Raji (cell line): ENCODE data around the gene ARID4B.
A peak's percentile ranks its signal among the peaks of the same experiment; 100 is the strongest.

ENCODE experiments used
- POLR2A ChIP-seq: IDR thresholded peaks from 2 replicates; pipeline ENCODE4 v1.6.1; 2011; ENCODE audit warnings: low read depth, low read length, control low read depth; ENCODE audit not compliant: insufficient read depth

ARID4B gene

DNA sequence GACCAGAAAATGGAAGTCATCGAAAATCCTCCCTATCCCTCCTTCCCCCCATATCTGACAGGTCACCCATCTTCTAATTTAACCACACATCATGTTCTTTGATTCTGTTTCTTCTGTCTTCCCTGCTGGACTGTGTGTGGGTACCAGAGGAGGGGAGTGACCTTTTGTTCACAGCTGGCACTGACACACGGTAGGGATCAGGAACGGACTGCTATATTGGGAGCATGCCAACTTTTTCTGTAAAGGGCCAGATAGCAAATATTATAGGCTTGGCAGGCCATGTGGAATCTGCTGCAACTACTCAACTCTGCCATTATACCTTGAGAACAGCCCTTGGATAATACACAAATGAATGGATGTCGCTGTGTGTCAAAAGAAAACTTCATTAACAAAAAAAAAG lies 191.9 kb downstream of the ARID4B start:
- no peak for TF ChIP-seq POLR2A

DNA sequence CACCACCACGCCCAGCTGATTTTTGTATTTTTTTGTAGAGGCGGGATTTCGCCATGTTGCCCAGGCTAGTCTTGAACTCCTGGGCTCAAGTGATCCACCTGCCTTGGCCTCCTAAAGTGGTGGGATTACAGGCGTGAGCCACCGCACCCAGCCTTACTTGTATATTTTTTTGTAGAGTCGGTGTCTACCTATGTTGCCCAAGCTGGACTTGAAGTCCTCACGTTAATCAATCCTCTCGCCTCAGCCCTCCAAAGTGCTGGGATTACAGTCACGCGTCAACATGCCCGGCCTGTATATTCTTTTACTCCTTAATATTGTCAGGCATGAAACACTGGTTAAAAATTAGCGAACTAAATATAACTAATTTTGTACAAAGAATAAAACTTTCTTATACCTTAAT lies 193.8 kb downstream of the ARID4B start:
- TF ChIP-seq POLR2A, result no peak

DNA sequence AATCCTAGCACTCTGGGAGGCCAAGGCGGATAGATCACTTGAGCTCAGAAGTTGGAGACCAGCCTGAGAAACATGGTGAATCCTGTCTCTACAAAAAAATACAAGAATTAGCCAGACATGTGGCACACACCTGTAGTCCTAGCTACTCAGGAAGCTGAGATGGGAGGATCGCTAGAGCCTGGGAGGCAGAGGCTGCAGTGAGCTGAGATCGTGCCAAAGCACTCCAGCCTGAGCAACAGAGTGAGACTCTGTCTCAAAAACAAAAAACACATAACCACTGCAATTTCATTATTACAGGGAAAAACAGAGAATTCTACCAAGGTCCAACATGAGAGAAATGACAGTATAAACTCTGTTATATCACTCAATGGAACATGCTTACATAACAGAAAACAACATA lies 194.9 kb downstream of the ARID4B start:
- no peak for TF ChIP-seq POLR2A

DNA sequence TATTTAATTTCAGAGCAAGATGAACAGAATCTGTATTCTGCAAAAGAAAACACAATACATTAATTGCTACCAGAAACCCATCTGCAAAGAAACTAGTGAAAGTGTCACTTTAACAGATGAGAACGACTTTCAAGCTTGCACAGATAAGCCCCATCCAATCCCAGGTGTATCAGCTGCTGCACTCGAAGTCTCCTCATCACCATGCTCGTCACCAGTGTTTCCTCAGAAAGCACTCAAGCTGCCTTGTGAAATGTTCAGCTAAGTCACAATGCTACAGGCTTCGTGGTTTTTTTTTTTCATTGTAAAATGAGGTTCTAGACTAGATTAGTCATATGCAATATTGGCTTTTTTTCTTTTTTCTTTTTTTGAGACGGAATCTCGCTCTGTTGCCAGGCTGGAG lies 196.0 kb downstream of the ARID4B start:
- no peak for TF ChIP-seq POLR2A

DNA sequence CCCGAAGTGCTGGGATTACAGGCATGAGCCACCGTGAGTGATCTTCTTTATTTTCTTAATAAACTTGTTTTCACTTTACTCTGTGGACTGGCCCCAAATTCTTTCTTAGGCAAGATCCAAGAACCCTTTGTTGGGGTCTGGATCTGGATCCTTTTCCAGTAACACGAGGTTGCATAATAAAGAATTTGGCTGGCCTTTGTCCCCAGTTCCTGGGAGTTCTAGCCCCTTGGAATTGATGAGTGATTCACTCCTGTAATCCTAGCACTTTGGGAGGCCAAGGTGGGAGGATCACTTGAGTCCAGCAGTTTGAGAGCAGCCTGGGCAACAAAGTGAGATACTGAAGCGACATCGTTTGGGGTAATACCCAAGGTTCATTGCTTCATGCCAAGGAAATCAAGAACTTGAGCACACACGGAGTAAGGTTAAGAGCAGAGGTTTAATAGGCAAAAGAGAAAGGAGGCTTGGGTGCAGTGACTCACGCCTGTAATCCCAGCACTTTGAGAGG lies 197.2 kb downstream of the ARID4B start:
- no peak for TF ChIP-seq POLR2A

DNA sequence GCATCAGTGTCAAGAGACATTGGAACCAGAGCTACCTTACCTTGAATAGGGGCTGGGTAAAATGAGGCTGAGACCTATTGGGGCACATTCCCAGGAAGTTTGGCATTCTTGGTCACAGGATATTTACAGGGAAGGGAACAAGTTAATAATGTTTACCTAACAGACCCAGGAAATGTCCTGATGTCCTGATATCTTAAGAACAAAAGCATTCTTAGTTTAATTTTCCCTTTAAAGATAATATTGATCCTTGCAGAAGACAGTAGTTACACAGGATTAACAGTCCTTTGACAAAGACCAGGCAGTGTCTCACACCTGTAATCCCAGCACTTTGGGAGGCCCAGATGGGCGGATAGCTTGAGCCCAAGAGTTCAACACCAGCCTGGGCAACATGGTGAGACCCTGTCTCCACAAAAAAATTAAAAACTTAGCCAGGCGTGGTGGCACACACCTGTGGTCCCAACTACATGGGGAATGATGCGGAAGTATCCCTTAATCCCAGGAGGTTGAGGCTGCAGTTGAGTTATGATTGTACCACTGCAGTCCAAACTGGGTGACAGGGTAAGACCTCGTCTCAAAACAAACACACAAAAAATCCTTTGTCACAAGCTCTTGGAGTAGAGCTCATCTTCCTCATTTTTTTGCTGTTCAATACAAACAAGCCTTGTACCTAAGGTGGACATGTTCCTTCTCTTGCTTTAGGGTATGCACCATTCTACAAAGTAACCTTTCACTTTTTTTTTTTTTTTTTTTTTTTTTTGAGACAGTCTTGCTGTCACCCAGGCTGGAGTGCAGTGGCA lies 198.0 kb downstream of the ARID4B start:
- no peak for TF ChIP-seq POLR2A

DNA sequence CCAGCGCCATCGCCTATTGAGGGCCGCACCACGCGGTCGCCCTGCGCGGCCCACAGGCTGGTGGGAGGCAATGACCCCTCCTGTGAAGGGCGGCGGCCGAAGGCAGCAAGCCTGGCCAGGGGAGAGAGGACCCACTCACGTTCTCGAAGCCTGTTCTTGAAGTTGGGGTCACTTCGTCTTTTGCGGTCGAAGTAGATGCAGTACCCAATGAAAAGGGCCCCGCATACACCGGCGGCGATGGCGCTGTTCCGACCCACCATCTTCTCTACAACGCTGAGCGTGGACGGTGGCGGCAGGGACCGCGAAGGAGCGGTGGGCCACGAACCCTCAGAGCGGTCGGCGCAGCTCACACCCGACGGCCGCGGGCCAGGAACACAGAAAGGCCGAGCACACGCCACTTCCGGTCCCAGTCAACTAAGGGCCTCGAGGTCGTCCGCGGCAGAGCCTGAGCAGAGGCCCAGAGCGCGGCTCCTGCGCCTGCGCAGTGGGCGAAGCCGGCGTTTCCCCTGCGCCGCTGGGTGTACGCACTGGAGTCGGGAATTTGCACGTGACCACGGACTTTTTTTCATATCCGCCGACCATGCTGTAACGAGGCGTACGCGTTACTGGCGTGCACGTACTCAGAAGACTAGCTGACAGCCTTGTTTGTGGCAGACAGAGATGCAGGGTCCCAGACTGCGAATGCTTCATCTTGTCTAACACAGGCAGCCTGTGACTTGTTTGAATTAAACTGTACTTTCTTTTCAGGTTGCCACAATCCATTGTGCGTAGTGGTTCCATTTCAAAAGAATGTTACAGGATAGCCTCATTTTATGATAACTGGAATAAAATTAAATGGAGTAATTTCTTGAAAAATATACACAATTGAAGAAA lies 199.3 kb downstream of the ARID4B start, which contains the start of gene TOMM20:
TOMM20 (minus strand) TSS at position 382 of the 873 bp plus-strand sequence; CDS start at position 260, 122 bp downstream.
- peak; percentile 96 for TF ChIP-seq POLR2A

DNA sequence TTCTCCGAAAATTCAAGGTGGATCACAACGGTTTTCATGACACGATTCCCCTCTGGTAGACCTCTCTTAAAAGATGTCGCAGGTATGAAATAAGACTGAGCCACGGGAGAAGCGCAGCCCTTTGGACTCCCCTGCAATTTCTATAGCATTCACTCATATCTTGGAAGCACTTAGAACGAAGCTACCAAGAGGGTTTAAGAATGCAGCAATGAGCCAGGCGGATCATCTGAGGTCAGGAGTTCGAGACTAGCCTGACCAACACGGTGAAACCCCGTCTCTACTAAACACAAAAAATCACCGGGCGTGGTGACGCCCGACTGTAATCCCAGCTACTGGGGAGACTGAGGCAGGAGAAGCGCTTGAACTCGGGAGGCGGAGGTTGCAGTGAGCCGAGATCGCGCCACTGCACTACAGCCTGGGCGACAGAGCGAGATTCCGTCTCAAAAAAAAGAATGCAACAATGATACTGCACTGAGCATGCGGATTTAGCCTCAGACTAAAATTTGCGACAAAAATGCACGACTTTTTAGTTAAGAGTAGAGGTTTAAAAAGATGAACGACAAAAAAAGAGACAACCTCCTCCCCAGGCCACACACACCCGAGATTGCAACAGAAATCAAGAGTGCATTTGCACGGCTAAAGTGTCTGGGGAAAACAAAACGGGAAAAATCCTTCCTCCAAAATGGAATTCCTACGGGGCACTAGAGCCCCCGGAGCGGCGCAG lies 200.1 kb downstream of the ARID4B start:
- TF ChIP-seq POLR2A, result no peak

DNA sequence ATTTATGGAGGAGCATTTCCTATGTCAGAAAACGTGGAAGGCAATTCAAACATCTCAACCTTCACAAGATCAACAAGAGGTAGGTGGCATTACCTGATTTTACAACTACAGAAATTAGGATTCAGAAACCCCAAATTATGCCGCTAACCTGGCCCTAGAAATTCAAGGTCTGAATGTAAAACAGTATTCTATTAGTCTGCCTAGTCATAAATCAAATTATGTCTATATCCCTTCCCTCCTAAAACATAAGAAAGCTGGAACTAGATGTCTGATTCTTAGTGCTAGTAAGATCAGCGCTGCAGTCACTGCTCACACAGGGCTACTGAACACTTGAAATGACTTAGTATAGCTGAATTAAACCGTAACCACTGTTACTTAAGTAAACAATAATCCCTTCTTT lies 200.8 kb downstream of the ARID4B start:
- no peak for TF ChIP-seq POLR2A

DNA sequence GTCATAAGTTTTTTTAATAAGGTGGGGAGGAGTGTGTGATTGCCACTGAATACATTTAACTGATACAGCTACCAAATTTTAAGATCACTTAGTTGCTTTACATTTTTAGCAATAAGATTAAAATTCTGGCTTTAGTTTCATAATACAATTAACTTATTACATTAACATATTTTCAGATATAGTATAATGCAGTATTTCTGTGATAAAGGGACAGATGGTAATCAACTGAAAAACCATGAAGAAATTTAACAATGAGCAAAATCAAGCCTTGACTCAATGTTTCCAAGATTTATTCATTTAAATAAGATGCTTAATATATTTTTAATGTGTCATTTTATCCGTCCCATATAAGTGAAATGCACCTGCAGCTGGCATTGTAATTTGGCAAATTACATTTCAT lies 203.3 kb downstream of the ARID4B start:
- TF ChIP-seq POLR2A, result no peak

DNA sequence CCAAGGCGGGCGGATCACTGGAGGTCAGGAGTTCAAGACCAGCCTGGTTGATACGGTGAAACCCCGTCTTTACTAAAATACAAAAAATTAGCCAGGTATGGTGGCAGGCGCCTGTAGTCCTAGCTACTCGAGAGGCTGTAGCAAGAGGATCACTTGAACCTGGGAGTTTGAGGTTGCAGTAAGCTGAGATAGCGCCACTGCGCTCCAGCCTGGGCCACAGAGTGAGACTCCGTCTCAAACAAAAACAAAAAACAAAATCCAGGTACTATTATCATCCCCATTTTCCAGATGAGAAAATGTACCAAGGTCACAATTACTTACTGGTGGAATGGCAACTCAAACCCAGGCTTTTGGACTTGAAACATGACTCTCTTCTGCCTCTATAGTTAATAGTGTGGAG lies 203.9 kb downstream of the ARID4B start:
- TF ChIP-seq POLR2A, result no peak

DNA sequence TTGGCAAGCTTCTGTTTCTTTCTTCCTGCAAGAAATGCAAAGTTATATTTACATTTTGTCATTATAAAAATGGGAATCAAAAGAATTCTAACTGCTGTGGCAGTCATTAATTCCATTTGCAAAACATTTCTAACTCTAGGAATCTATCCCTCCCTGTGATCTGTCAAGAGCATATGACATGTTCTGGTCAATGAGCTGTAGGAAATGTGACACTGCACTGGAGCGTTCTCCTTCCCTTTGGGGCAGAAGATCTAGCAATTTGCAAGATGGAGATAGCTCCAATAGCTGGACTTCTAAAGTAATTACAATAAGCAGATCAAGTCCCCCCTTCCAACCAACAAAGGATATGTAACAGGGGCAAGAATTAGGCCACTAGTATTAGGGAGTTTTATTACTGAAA lies 205.6 kb downstream of the ARID4B start:
- TF ChIP-seq POLR2A, result no peak
